GM18502 (cell line): Measurements from ENCODE around the gene MYO1A.

ENCODE experiments used
- ATAC-seq: cut with Tn5 transposase; IDR thresholded peaks from one replicate; pipeline ENCODE4 v1.9.1; 2021; ENCODE audit warnings: mild to moderate bottlenecking; ENCODE audit not compliant: unreplicated experiment, poor library complexity

Gene MYO1A

GRCh38 chr12:57049890-57050289 lies at the start of gene MYO1A:
Gene MYO1A (minus strand): TSS chr12:57050129. CDS start chr12:57048323, 1,806 bp downstream.
- no peak for ATAC-seq

- ATAC-seq = no peak
These were observed 49.3 kb upstream of the MYO1A start for GRCh38 chr12:57099047-57099714.

DNA sequence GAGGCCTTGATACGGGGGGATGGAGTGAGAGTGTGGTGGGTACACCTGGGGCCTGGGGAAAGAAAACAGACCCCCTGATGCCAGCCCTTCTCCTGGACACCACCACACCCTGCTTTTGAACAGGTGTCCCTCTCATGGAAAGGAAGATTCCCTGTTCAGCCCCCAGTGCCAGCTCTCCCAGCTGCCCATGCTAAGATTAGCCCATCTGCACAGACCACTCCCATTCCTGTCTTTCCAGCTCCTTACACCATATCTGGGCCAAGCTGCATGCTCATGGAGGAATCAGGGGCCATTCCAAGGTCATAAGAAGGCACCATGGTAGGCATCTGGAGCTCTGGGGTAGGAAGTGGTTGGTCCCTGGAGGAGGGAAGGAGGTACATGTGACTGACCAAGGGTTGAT lies 48.6 kb upstream of the MYO1A start:
- no peak for ATAC-seq

DNA sequence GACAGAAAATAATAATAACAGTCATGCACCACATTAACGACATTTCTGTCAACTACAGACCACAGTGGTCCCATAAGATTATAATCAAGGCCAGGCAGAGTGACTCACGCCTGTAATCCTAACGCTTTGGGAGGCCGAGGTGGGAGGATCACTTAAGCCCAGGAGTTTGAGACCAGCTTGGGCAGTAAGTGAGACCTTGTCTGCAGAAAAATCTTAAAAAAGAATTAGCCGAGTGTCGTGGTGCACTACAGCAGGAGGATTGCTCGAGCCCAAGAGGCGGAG lies 47.6 kb upstream of the MYO1A start:
- ATAC-seq = no peak

- ATAC-seq = no peak
These were observed 47.0 kb upstream of the MYO1A start for GRCh38 chr12:57096748-57097553.

- no peak for ATAC-seq
These were observed 46.2 kb upstream of the MYO1A start for GRCh38 chr12:57096099-57096572.

DNA sequence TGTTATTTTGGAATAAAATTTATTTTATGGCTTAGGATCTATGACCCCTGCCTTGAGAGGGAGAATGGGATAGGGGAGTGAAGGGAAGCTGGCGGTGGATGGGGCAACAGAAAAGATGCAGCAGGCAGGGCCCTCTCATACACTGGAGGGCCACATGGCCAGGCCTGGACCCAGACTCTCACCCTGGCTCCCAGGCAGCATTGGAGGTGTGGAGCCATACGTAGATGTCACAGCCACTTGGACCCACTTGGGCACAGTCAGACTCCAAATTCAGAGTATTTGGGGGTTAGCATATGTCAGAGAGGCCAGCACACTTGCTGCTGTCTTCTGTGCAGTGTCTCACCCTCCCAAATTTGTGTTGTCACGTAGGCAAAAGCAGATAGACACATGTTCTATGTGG lies 45.5 kb upstream of the MYO1A start:
- ATAC-seq = no peak

GRCh38 chr12:57094208-57095160 lies 44.6 kb upstream of the MYO1A start:
- no peak for ATAC-seq

DNA sequence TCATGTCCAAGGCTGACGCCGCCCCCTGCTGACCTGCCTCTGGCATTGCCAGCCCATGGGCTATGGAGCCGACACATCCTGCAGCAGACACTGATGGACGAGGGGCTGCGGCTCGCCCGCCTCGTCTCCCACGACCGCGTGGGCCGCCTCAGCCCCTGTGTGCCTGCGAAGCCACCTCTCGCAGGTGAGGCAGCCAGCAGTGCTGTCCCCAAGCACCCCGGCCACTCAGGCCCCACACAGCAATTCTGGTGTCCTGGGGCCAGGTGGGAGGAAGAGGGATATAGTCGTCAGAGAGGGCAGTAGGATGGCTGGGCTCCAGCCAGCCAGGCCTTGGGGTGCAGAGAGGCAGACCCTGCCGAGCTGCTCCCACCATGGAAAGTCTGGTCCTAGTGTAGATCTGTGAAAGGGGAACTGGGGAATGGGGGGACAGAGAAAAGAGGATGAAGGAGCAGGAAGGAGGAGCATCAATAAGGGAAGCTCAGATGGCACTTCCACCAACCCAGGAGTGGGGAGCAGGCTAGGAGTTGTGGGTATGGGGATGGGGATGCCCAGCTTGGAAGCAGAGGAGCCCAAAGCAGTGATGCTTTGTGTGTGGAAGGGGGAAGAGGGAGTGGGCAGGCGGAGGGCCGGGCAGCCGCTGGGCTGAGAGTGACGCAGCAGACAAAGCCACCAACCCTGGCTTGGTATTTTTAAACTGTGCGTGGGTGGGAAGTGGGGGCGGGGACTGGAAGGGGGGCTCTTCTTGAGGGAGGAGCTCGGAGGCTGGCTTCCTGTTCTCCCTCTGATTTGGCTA lies 43.7 kb upstream of the MYO1A start:
- peak; percentile 36 for ATAC-seq

GRCh38 chr12:57092876-57093414 lies 43.0 kb upstream of the MYO1A start:
- ATAC-seq = no peak

DNA sequence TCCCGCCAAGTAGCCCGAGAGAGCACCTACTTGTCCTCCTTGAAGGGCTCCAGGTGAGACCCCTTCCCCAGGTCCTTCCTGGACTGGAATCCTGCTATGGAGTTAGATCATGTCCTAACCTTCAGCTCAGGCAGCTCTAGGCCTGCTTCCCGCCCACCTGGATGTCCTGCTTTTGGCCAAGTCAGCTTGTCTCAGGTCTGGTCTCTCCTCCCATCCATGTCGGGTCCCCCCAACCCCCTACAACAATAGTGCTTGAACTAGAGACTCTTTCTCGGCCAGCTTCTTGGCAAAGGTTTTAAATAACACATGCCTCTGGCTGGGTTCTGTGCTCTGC lies 42.6 kb upstream of the MYO1A start:
- no peak for ATAC-seq

- ATAC-seq = no peak
These were observed 42.0 kb upstream of the MYO1A start for GRCh38 chr12:57091638-57092528.

- ATAC-seq = no peak
These were observed 41.2 kb upstream of the MYO1A start for GRCh38 chr12:57090924-57091637.

DNA sequence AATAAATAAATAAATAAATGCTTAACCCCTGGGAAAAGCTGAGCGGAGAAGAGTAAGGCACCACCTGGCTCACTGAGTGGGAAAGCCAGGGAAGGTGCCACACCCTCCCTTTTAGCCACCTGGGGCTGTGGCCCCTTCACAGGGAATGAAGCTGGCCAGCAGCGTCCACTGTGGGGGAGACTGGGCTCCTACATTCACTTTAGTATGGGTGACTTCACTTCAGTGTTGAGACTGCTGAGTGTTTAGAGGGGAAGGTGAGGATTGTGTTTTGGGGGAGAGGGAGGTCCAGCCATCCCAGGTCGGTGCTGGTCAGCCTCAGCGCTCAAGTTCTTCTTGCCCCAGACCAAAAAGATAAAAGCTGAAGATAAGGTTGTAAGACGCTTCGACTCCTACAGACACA lies 40.6 kb upstream of the MYO1A start:
- ATAC-seq = no peak

GRCh38 chr12:57089271-57090245 lies 39.6 kb upstream of the MYO1A start:
- ATAC-seq = no peak

- peak; percentile 59 for ATAC-seq
These were observed 38.7 kb upstream of the MYO1A start, which contains the start of gene NAB2 for GRCh38 chr12:57088354-57089270. Gene NAB2 (plus strand): TSS chr12:57089114. CDS start chr12:57089272, 158 bp downstream.
